HG03196 (cell line): Measurements from ENCODE around the gene CDH13.

Experiments used
- ATAC-seq: cut with Tn5 transposase; IDR thresholded peaks from one replicate; pipeline ENCODE4 v1.9.1; 2021; ENCODE audit not compliant: unreplicated experiment

CDH13 gene

DNA sequence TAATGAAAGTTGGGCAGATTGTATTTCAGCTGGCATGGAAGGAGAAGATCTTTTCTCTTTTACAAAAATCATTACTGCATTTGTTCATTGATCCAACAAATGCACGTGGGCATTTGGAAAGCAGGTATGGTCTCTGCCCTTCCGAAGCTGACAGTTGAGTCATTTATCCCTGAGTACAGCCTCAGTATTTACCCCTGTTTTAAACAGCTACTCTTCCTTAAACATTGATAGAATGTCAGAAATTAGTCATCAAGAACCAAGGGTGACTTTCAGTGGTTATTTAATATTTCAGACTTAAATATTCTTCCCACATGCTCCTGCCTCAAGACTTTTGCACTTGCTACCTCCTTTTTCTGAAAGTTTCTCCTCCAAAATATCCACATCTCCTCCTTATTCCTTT is 954.3 kb downstream of the CDH13 start:
- peak; percentile 81 for ATAC-seq

GRCh38 chr16:83581994-83582747 is 955.4 kb downstream of the CDH13 start:
- ATAC-seq = no peak

- no peak for ATAC-seq
Measured at GRCh38 chr16:83586036-83586435, 959.3 kb downstream of the CDH13 start.

GRCh38 chr16:83586461-83587200 is 959.9 kb downstream of the CDH13 start:
- no peak for ATAC-seq

GRCh38 chr16:83587201-83587600 is 960.4 kb downstream of the CDH13 start:
- no peak for ATAC-seq

- no peak for ATAC-seq
Measured at GRCh38 chr16:83588070-83588469, 961.3 kb downstream of the CDH13 start.

DNA sequence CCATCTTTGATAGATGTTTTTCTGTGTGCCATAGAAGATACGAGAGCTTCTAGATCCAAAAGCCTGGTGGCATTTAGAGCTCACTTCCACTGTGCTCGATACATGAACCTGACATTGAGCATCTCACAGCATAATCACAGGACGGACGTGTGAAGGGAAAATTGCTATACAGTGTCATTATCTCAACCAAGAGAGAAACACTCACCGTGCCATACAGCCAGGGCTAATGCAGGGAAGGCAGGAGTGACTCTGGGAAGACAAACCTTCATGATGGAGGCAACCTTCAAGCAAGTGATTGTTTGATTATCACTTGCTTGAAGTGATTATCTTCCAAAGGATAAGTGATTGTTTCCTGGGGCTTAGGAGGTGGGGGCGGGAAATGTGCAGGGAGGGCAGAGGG is 962.8 kb downstream of the CDH13 start:
- no peak for ATAC-seq

DNA sequence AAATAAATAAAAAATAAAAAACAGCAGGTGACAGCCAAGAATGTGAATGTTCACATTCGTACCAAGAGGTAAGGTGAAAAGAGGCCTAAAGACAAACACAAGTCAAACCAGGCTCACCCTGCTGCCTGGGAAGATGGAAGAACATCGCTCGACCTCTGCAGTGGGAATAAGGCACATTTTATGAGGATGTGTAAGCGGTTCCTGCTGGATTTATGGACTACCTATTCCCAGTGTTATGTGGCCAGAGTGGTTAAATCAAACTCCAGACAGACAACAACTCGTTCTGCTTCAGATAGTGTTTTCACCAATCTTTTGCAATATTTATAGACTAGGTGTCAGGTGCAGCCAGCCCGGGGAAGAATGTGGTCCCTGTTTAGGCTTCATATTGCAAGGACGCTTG is 966.0 kb downstream of the CDH13 start:
- no peak for ATAC-seq

- ATAC-seq = no peak
Measured at GRCh38 chr16:83599789-83600462, 973.2 kb downstream of the CDH13 start.

DNA sequence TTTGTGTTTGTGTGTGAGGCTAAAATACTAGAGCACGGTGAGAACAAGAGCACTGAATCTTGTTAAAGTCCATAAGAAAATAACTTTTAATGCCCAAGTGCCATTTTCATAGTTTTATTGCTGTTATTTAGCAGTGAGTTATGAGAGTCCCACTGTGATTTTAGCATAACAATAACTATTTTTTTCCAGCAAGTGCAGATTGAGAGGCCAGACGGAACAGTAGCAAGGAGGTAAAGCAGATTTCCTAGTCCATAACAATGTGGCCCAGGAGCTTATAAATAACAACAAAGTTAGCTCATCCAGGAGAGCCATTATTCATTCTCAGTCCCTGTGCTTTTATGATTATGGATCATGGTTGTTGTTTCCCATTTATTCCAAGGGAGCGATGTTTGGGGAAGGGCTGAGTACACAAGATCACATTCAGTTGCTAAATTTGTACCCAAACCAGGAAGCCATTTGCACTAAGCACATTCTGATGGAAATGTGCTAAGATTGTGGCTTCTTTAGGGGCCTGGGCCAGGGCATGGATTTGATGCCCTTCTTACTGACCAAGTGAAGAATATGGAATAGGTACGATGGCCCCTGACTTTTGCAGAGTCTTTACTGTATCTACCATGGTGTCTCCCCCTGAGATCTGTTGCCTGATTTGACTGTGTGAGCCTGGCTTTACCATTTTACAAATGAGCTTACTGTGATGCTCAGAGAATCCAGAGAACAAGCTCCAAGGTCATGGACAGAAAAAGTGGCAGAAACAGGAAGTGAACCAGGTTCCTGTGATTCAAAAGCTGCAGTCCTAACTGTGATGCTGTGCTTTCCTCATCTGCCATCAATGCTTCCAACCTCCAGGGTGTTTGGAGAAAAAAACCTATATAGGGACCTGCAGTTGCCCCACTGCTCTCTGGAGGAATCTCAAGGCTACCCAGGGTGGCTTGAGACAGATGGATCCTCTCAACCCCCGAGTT is 976.3 kb downstream of the CDH13 start:
- ATAC-seq = no peak

DNA sequence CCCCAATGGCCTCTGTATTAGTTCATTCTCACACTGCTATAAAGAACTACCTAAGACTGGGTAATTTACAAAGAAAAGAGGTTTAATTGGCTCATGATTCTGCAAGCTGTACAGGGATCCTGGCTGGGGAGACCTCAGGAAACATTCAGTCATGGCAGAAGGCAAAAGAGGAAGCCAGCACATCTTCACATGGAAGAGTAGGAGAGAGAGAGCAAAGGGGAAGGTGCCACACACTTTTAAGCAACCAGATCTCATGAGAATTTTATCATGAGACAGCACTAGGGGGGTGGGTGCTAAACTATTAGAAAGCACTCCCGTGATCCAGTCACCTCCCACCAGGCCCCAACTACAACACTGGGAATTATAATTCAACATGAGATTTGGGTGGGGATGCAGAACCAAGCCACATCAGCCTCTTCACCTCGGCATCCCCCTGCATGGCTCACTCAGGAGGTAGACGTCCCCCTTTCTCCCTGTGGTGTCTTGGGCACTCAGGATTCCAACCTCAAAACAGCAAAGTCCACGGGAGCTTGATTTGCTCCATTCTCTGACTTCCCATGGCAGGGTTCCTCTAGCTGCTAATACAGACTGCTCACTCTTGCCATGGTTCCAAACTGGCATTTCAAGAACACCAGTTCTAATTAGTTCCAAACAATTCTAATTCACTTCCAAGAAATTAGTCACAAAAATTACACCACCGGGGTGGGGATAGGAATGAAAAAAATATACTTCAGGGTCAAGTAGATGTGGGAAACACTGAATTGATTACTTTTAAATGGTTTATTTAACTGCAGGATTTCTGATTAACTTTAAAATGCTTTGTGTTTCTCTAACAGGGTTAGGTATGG is 977.2 kb downstream of the CDH13 start:
- no peak for ATAC-seq

DNA sequence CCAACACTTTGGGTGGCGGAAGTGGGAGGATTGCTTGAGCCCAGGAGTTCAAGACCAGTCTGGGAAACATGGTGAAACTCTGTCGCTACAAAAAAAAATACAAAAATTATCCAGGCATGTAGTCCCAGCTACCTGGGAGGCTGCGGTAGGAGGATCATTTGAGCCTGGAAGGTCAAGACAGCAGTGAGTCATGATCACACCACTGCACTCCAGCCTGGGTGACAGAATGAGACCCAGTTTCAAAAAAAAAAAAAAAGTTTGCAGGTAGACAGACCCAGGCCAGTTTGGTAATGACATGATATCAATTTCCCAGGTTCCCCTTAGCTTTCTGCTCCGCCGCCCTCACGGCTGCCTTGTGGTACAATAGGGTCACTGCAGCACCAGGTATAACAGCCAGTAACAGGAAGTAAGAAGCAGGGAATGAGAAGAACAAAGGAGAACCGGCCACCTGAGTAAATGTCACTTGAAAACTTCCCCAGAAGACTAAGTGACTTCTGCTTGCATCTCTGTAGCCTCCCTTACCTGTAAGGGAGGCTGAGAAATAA is 979.8 kb downstream of the CDH13 start:
- no peak for ATAC-seq

GRCh38 chr16:83609178-83609577 is 982.4 kb downstream of the CDH13 start:
- no peak for ATAC-seq

GRCh38 chr16:83615141-83615952 is 988.6 kb downstream of the CDH13 start:
- ATAC-seq = no peak

DNA sequence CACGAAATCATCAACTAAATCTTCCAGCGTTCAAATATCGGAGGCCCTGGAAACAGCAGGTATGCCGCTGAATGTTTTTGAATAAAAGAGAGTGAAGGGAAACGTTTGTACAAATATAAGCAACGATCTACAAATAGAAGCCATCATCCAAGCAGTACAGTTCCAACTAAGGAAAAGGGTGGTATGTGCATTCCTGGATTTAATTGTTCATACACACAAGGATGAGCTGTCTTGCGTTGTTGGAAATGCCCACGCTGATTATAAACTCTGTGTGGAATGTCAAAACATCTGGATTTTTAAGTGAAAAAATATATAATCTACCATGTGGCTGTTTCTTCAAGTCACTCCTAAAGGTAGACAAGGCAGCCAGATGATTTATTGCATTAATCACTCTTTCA is 989.2 kb downstream of the CDH13 start:
- ATAC-seq = no peak

GRCh38 chr16:83619381-83620150 is 992.8 kb downstream of the CDH13 start:
- no peak for ATAC-seq

GRCh38 chr16:83622010-83622409 is 995.2 kb downstream of the CDH13 start:
- ATAC-seq = no peak

GRCh38 chr16:83623091-83623730 is 996.4 kb downstream of the CDH13 start:
- no peak for ATAC-seq
